Parathyroid adenoma (tissue), 2 donors: ENCODE results near the gene C2CD2.

Experiments
- H2AFZ ChIP-seq: fragments of 300-600 bp; sonication (generic); one replicate; pipeline ENCODE4 v1.7.0; 2017; ENCODE audit warnings: antibody characterized with exemption, mild to moderate bottlenecking
- H3K27ac ChIP-seq: fragments of 300-600 bp; sonication (generic); one replicate; pipeline ENCODE4 v1.7.0; 2017
- H3K27me3 ChIP-seq: fragments of 300-600 bp; sonication (generic); one replicate; pipeline ENCODE4 v1.7.0; 2017; ENCODE audit warnings: low read length; ENCODE audit not compliant: control insufficient read depth, insufficient read depth
- H3K36me3 ChIP-seq: fragments of 300-600 bp; sonication (generic); one replicate; pipeline ENCODE4 v1.7.0; 2017; ENCODE audit warnings: low read length; ENCODE audit not compliant: control insufficient read depth, insufficient read depth
- H3K4me1 ChIP-seq: fragments of 300-600 bp; sonication (generic); one replicate; pipeline ENCODE4 v1.7.0; 2017; ENCODE audit warnings: control low read depth
- H3K4me2 ChIP-seq: fragments of 300-600 bp; sonication (generic); one replicate; pipeline ENCODE4 v1.7.0; 2017; ENCODE audit warnings: low read length
- H3K4me3 ChIP-seq: fragments of 300-600 bp; sonication (generic); one replicate; pipeline ENCODE4 v1.7.0; 2017; ENCODE audit warnings: low read depth, low read length
- H3K79me2 ChIP-seq: fragments of 300-600 bp; sonication (generic); one replicate; pipeline ENCODE4 v1.7.0; 2017; ENCODE audit warnings: control low read depth
- H3K9ac ChIP-seq: fragments of 300-600 bp; sonication (generic); one replicate; pipeline ENCODE4 v1.7.0; 2017; ENCODE audit warnings: mild to moderate bottlenecking
- H3K9me3 ChIP-seq: fragments of 300-600 bp; sonication (generic); one replicate; pipeline ENCODE4 v1.7.0; 2017; ENCODE audit warnings: low read length; ENCODE audit not compliant: control insufficient read depth
- CTCF ChIP-seq: fragments of 300-600 bp; sonication (generic); IDR thresholded peaks from one replicate; pipeline ENCODE4 v1.7.0; 2017; ENCODE audit warnings: antibody characterized with exemption, mild to moderate bottlenecking
- donor health status: primary hyperparathyroidism.

Gene C2CD2

DNA sequence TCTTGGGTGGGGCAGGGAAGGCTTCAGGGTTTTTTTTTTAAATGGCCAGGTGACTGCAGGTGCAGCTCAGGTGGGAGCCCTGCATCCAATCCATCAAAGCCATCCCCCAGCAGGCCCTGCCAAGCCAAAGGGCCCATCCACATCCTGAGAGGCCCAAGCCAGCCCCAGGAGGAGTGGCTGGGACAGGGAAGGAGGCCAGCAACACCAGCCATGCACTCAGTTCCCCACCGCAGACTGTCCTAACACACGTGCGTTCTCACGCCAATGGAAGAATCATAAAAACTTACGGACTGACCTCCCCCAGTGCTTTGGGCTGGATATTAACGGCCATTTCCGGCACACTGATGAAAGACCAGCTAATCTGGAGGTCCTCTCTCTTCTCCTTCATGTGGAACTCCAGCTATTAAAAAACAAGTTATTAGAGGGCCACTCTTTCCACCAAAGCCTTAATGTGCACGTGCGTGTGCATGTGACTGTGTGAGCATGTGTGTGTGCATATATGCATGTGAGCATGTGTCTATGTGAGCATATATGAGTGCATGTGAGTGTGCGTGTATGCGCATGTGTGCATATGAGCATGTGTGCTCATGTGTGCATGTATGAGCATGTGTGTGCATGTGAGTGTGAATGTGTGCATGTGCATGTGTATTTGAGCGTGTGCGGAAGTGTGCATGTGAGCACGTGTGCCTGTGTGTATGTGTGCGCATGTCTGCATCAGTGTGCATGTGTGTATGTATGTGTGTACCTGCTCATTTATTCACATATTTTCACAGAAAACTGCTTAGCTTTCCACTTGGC, 35.1 kb downstream of the C2CD2 start:
- Histone ChIP-seq H3K9me3 (no peaks in the 10 kb centered on the region), H3K4me1 (peaks cover 11% of the 10 kb centered on the region), H3K36me3 (no peaks in the 10 kb centered on the region), H3K27ac (no peak overlapping the region), H3K27me3 (no peaks in the 10 kb centered on the region), H3K4me2 (no peak overlapping the region), H3K4me3 (no peak overlapping the region), H3K79me2 (peaks cover 3% of the 10 kb centered on the region), H2AFZ (no peak overlapping the region), H3K9ac (no peak overlapping the region)
- no peak for TF ChIP-seq CTCF

DNA sequence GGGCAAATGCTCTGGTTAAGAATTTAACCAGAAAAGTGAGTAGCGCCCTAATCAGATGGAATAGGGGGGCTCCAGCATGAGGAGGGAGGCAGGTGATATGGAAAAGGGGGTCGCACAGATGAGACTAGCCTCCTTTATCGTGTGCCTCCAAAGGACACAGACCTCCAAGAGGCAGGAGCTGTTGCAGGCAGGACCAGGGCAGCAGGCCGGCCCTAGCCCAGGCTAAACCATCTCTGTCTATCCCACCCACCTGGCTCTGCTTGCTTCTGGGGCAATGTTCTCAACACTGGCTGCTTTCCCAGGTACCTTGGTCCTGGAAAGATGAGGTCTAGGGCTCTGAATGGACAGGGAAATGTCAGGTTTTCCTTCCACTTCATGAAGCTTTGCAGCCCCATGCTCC, 36.3 kb downstream of the C2CD2 start:
- no peaks in the 10 kb centered on the region for H3K9me3 ChIP-seq
- no peak overlapping the region for H3K4me3 ChIP-seq
- peaks cover 11% of the 10 kb centered on the region for H3K4me1 ChIP-seq
- no peaks in the 10 kb centered on the region for H3K79me2 ChIP-seq
- no peak overlapping the region for H3K27ac ChIP-seq
- H3K36me3 ChIP-seq = no peaks in the 10 kb centered on the region
- H2AFZ ChIP-seq = no peak overlapping the region
- no peak for TF ChIP-seq CTCF
- H3K4me2 ChIP-seq = no peak overlapping the region
- no peaks in the 10 kb centered on the region for H3K27me3 ChIP-seq
- no peak overlapping the region for H3K9ac ChIP-seq

DNA sequence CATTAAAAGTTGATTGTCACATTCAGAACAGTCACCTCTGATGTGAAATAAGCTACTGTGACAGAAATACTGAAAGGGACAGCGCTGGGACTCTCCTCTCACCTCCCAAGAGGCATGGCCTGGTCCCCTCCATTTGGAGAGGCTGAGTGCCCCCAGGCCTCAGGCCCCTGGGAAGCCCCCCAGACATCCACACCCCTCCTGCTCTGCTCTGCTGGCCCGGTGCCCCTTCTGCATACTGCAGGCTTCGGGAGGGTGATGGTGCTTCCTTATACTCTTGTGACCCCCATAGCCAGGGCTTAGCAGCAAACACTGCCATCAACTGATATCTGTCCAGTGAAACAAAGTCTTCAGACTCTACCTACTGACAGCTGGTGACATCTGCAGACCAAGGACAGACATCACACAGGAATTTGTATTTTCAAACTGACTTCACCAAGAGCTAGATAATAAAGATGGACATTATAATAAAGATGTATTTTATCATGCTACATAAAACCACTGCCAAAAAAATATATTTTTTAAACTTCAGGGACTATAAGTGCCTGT, 36.9 kb downstream of the C2CD2 start:
- peaks cover 11% of the 10 kb centered on the region for H3K4me1 ChIP-seq
- H3K9ac ChIP-seq = no peak overlapping the region
- no peak overlapping the region for H3K4me2 ChIP-seq
- H3K27me3 ChIP-seq = no peaks in the 10 kb centered on the region
- H3K27ac ChIP-seq = no peak overlapping the region
- no peak overlapping the region for H2AFZ ChIP-seq
- H3K79me2 ChIP-seq = no peaks in the 10 kb centered on the region
- TF ChIP-seq CTCF = no peak
- no peaks in the 10 kb centered on the region for H3K36me3 ChIP-seq
- no peak overlapping the region for H3K4me3 ChIP-seq
- H3K9me3 ChIP-seq = no peaks in the 10 kb centered on the region

DNA sequence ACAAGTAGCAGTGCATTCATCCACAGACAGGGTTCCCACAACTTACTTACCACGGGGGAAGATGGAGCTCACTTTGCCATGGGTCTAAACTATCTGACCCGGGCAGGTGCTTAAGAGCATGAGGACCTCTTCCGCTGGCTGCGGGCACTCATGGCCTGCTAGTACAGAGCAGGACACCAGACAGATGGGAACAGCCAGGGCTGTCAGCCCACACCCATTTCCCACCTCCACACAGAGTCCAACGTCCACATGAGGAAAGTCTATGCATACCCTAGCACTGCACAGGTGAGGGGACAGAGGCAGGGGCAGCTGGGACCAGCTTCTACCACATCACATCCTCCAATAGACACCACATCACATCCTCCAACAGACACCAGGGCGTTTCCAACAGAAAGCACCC, 38.9 kb downstream of the C2CD2 start:
- Histone ChIP-seq H2AFZ (no peak overlapping the region), H3K9ac (no peak overlapping the region), H3K36me3 (no peaks in the 10 kb centered on the region), H3K9me3 (no peaks in the 10 kb centered on the region), H3K79me2 (no peaks in the 10 kb centered on the region), H3K27me3 (no peaks in the 10 kb centered on the region), H3K4me1 (no peaks in the 10 kb centered on the region), H3K27ac (no peak overlapping the region), H3K4me2 (no peak overlapping the region), H3K4me3 (no peak overlapping the region)
- TF ChIP-seq CTCF = no peak

- no peaks in the 10 kb centered on the region for H3K9me3 ChIP-seq
- no peaks in the 10 kb centered on the region for H3K27me3 ChIP-seq
- no peaks in the 10 kb centered on the region for H3K4me1 ChIP-seq
- H3K9ac ChIP-seq = no peak overlapping the region
- no peak overlapping the region for H3K4me2 ChIP-seq
- H3K4me3 ChIP-seq = no peak overlapping the region
- TF ChIP-seq CTCF = no peak
- H3K79me2 ChIP-seq = no peaks in the 10 kb centered on the region
- no peak overlapping the region for H2AFZ ChIP-seq
- no peak overlapping the region for H3K27ac ChIP-seq
- no peaks in the 10 kb centered on the region for H3K36me3 ChIP-seq
These were observed 39.5 kb downstream of the C2CD2 start for GRCh38 chr21:41914358-41914757.
